Measurements from ENCODE around the gene ARHGAP29. TPM values are rescaled to one million over a fixed set of nuclear protein-coding genes. Genes with fewer than 3 reads are reported as not detected.

ARHGAP29 gene
- total RNA-seq, 4 donors from 2014 or later, result 4.1 to 8.9 (median 5.4) TPM

DNA sequence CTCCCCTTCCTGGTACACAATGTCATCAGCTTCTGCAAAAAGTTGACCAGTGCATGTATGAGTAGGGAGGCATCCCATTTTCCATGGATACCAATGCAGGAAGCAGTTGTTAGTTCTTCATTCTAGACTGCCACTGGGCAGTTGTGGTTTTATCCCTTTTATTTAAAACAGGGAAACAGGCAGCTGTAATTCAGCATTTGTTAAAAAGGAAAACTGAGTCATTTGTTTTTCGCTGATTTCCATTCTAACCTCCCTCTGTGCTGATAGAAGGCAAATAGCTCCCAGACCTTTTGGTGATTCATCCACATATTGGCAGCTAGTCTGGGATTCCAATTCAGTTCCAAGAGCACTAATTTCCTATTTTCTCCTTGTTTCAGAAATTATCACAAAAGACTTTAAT, 95.4 kb downstream of the ARHGAP29 start:
- DNase-seq, result no peak
- TF ChIP-seq POLR2AphosphoS5 (IDR thresholded peaks at IDR 0.05), result no peak
- no peak for TF ChIP-seq POLR2A (IDR thresholded peaks at IDR 0.05)
- TF ChIP-seq EP300 (IDR thresholded peaks at IDR 0.05; ENCODE audit: low read depth), result no peak
- TF ChIP-seq, protein P1, sequence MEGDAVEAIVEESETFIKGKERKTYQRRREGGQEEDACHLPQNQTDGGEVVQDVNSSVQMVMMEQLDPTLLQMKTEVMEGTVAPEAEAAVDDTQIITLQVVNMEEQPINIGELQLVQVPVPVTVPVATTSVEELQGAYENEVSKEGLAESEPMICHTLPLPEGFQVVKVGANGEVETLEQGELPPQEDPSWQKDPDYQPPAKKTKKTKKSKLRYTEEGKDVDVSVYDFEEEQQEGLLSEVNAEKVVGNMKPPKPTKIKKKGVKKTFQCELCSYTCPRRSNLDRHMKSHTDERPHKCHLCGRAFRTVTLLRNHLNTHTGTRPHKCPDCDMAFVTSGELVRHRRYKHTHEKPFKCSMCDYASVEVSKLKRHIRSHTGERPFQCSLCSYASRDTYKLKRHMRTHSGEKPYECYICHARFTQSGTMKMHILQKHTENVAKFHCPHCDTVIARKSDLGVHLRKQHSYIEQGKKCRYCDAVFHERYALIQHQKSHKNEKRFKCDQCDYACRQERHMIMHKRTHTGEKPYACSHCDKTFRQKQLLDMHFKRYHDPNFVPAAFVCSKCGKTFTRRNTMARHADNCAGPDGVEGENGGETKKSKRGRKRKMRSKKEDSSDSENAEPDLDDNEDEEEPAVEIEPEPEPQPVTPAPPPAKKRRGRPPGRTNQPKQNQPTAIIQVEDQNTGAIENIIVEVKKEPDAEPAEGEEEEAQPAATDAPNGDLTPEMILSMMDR (IDR thresholded peaks at IDR 0.05), result no peak
- intact Hi-C loops (cut with DNase I; ENCODE audit: low total_unique reads) (no loop called here), in situ Hi-C loops (cut with MboI; ENCODE audit: low pct_ligation_motif_present in 1 of 4, low pct_unique_long_range_greater_than_20kb in 1 of 4, low sequenced_read_pairs in 3 of 4) (no loop called here)
- 69% methylated on average over 1 of the region's 1 CpG; no CpG with 5 or more reads in 1 of the 2 donors for WGBS, 2 donors (ENCODE audit: low coverage in 1 of 2)
- no peak overlapping the region for H3K27ac ChIP-seq
- no peak overlapping the region for H3K4me3 ChIP-seq
- H3K27me3 ChIP-seq, result no peaks in the 10 kb centered on the region
- no peaks in the 10 kb centered on the region for H3K4me1 ChIP-seq
- H3K9me3 ChIP-seq, result no peaks in the 10 kb centered on the region
- no peaks in the 10 kb centered on the region for H3K36me3 ChIP-seq

DNA sequence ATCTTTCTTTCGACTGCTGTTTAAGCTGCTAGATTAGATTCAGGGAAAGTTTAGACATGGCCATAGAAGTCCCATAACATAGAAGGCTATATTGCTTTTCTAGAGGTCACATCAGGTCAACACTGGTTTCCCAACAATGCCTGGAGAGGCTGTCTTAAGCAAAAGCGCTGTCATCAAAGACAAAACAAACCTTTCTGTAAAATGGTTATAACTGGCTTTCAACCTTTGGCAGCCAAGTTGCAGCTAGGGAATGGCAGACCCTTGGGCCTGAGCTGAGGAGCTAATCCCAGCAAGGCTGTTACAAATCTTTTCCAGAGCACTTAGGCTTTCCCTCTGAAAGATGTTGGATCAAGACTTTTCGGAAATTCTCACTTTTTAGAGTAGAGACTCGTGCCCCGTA, 105.3 kb downstream of the ARHGAP29 start:
- in situ Hi-C loops (cut with MboI; ENCODE audit: low pct_ligation_motif_present in 1 of 4, low pct_unique_long_range_greater_than_20kb in 1 of 4, low sequenced_read_pairs in 3 of 4), result no loop called here
- H3K9me3 ChIP-seq, result peaks cover 0 to 3% of the 10 kb centered on the region in 2 donors
- no peak overlapping the region for H3K4me3 ChIP-seq
- H3K27me3 ChIP-seq, result no peaks in the 10 kb centered on the region
- TF ChIP-seq POLR2AphosphoS5 (IDR thresholded peaks at IDR 0.05) (no peak), EP300 (IDR thresholded peaks at IDR 0.05; ENCODE audit: low read depth) (no peak), POLR2A (IDR thresholded peaks at IDR 0.05) (no peak)
- TF ChIP-seq, protein P1 (IDR thresholded peaks at IDR 0.05), result no peak
- intact Hi-C loops (cut with DNase I; ENCODE audit: low total_unique reads), result no loop called here
- H3K4me1 ChIP-seq, result no peaks in the 10 kb centered on the region
- no peak for DNase-seq
- H3K27ac ChIP-seq, result no peak overlapping the region
- 90% methylated on average over 5 of the region's 5 CpGs for WGBS, 2 donors (ENCODE audit: low coverage in 1 of 2)
- H3K36me3 ChIP-seq, result no peaks in the 10 kb centered on the region

DNA sequence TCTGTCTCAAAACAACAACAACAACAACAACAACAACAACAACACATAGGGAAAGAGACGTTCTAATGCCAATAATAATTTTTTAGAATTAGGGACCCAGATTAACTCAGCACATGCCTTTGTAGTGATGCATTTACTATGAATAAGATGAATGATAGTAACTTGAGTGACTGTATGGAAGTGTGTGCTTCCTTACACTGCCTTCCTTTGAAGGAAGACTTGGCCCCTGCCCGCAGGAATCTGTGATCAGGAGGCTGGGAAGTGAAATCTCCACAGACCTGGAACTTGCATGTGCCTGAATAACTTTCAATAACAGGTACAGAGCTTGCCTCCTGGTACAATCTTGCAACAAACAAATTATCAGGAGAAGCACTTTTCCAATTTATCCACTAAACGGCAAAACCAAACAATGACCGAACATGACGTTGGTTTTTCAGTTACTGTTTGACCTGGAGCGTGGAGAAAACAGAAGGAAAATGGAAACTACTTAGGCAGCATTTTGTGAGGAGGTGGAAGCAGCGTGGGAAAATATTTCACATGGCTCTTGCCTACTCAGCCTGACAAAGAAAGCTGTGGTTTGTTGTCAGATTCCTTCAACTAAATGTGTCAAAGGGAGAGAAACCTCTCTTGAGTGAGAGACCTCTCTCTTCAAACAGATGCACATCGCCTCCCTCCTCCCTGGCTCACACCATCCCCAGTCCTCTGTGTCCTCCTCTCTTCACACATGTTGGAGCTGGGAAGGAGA, 106.4 kb downstream of the ARHGAP29 start:
- no peak overlapping the region for H3K4me3 ChIP-seq
- no peaks in the 10 kb centered on the region for H3K36me3 ChIP-seq
- no peak overlapping the region for H3K27ac ChIP-seq
- TF ChIP-seq, protein P1 (IDR thresholded peaks at IDR 0.05), result no peak
- no peak for TF ChIP-seq POLR2AphosphoS5 (IDR thresholded peaks at IDR 0.05)
- TF ChIP-seq EP300 (IDR thresholded peaks at IDR 0.05; ENCODE audit: low read depth), result no peak
- H3K9me3 ChIP-seq, result peaks cover 0 to 3% of the 10 kb centered on the region in 2 donors
- in situ Hi-C loops (cut with MboI; ENCODE audit: low pct_ligation_motif_present in 1 of 4, low pct_unique_long_range_greater_than_20kb in 1 of 4, low sequenced_read_pairs in 3 of 4) (no loop called here), intact Hi-C loops (cut with DNase I; ENCODE audit: low total_unique reads) (no loop called here)
- no peaks in the 10 kb centered on the region for H3K4me1 ChIP-seq
- WGBS, 2 donors (ENCODE audit: low coverage in 1 of 2), result 72 to 77% methylated on average over 6 to 8 of the region's 8 CpGs
- no peaks in the 10 kb centered on the region for H3K27me3 ChIP-seq
- DNase-seq, result no peak

DNA sequence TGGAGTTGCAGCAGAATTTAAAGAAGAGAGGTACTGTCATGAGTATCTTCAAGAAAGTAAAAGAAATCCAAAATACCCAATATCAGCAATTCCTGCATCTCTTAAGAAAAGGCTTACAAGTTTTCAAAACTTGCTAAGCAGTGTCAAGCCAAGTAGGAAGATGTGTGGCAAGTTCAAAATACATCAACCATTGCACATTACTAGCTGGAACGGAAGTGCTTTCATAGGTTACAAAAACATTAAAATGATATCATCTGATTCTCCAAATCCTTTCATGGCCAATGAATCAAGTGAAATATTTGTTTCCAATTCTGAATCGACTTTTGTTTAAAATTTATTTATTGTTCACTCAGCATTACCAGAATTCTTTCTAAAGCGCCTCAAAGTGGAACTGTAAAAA, 110.7 kb downstream of the ARHGAP29 start:
- no peaks in the 10 kb centered on the region for H3K4me1 ChIP-seq
- no peak overlapping the region for H3K4me3 ChIP-seq
- TF ChIP-seq POLR2A (IDR thresholded peaks at IDR 0.05) (no peak), EP300 (IDR thresholded peaks at IDR 0.05; ENCODE audit: low read depth) (no peak), POLR2AphosphoS5 (IDR thresholded peaks at IDR 0.05) (no peak)
- TF ChIP-seq, protein P1 (IDR thresholded peaks at IDR 0.05), result no peak
- in situ Hi-C loops (cut with MboI; ENCODE audit: low pct_ligation_motif_present in 1 of 4, low pct_unique_long_range_greater_than_20kb in 1 of 4, low sequenced_read_pairs in 3 of 4), result no loop called here
- no peaks in the 10 kb centered on the region for H3K27me3 ChIP-seq
- intact Hi-C loops (cut with DNase I; ENCODE audit: low total_unique reads), result no loop called here
- no peaks in the 10 kb centered on the region for H3K36me3 ChIP-seq
- WGBS, 2 donors (ENCODE audit: low coverage in 1 of 2), result 57 to 77% methylated on average over 3 of the region's 3 CpGs
- no peak overlapping the region for H3K27ac ChIP-seq
- H3K9me3 ChIP-seq, result no peaks in the 10 kb centered on the region
- DNase-seq, result no peak
